Upper lobe of left lung (tissue), 6 donors: ENCODE results near the gene LYSET. TPM values are rescaled to one million over a fixed set of nuclear protein-coding genes. Genes with fewer than 3 reads are reported as not detected.
A peak's percentile ranks its signal among the peaks of the same experiment; 100 is the strongest.
"Not testable (repeated sequence)": the region's sequence is repeated elsewhere in the genome, so short reads cannot be mapped to it uniquely, and the experiment has no call there.

Source experiments
- ATAC-seq, 2 donors: fragments of 200-7000 bp; cut with Tn5 transposase; one replicate each; pipeline ENCODE4 v1.9.1; 2022; ENCODE audit warnings: mild to moderate bottlenecking in 2 of 2, moderate library complexity in 2 of 2; ENCODE audit not compliant: low FRiP score in 2 of 2
- DNase-seq, 2 donors: peaks; one replicate each; pipeline ENCODE4 v3.0.0-alpha.2; 2019 to 2020
- H3K27ac ChIP-seq, 4 donors: fragments of 200-600 bp; sonication (generic); one replicate each; pipeline ENCODE4 v1.5.1; 2016 to 2019
- H3K27me3 ChIP-seq, 4 donors: fragments of 200-600 bp; sonication (generic); one replicate each; pipeline ENCODE4 v1.5.1; 2017 to 2019
- H3K36me3 ChIP-seq, 4 donors: fragments of 200-600 bp; sonication (generic); one replicate each; pipeline ENCODE4 v1.5.1; 2016 to 2019
- H3K4me1 ChIP-seq, 4 donors: fragments of 200-600 bp; sonication (generic); one replicate each; pipeline ENCODE4 v1.5.1; 2018 to 2019
- H3K4me3 ChIP-seq, 4 donors: fragments of 200-600 bp; sonication (generic); one replicate each; pipeline ENCODE4 v1.5.1; 2017 to 2019; ENCODE audit warnings: mild to moderate bottlenecking in 2 of 4, moderate library complexity in 1 of 4
- H3K9me3 ChIP-seq, 4 donors: fragments of 200-600 bp; sonication (generic); one replicate each; pipeline ENCODE4 v1.5.1; 2018 to 2019
- CTCF ChIP-seq, 6 experiments: fragments of 450-650 bp in 4 of 6; fragments of 200-600 bp in 2 of 6; sonication (generic) in 2 of 6; IDR thresholded peaks; one replicate each; pipeline ENCODE4 v1.5.1; 2016 to 2019; ENCODE audit warnings: antibody characterized with exemption in 6 of 6
- EP300 ChIP-seq, 4 donors: sonication (generic); formaldehyde crosslinking; IDR thresholded peaks; one replicate each; pipeline ENCODE4 v1.5.1; 2017; ENCODE audit warnings: antibody characterized with exemption in 4 of 4, control low read depth in 2 of 4
- POLR2A ChIP-seq, 4 donors: fragments of 450-650 bp; IDR thresholded peaks; one replicate each; pipeline ENCODE4 v1.5.1; 2016 to 2017; ENCODE audit warnings: antibody characterized with exemption in 4 of 4, mild to moderate bottlenecking in 2 of 4
- POLR2AphosphoS5 ChIP-seq, 2 donors: sonication (generic); formaldehyde crosslinking; IDR thresholded peaks; one replicate each; pipeline ENCODE4 v1.5.1; 2017; ENCODE audit warnings: antibody characterized with exemption in 2 of 2
- WGBS, 2 donors: methylation state at CpG; one replicate each; pipeline ENCODE4 v1.1.5; 2017 to 2018; 5-methylcytosine and 5-hydroxymethylcytosine counted together
- total RNA-seq, 6 donors: library from RNA; depleted of rRNA in 4 of 6; stranded (reverse); fragments of >200 nt in 4 of 6; gene quantifications; one replicate each; pipeline versions ENCODE4 v1.1.0 to v1.2.1, GENCODE V29; 2016 to 2021
- donor health status: DM: no; HTN: no; CAD: no; lungs with moderate emphysema.
- donor health status: DM: no; HTN: yes; CAD: no; lungs with severe emphysema.

LYSET gene
- total RNA-seq, 6 donors from 2014 or later: 2.6 to 32.1 (median 18.0) TPM

- Histone ChIP-seq H3K36me3 (no peaks in the 10 kb centered on the region), H3K27ac (no peak overlapping the region), H3K27me3 (no peaks in the 10 kb centered on the region), H3K4me1 (peaks cover 0 to 6% (median 4%) of the 10 kb centered on the region in 4 donors), H3K4me3 (no peak overlapping the region), H3K9me3 (no peaks in the 10 kb centered on the region)
- 59 to 78% methylated on average over 2 of the region's 2 CpGs for WGBS, 2 donors
- ATAC-seq: no peak
- no peak for DNase-seq
- TF ChIP-seq POLR2A (IDR thresholded peaks at IDR 0.05) (no peak), POLR2AphosphoS5 (IDR thresholded peaks at IDR 0.05) (no peak), EP300 (IDR thresholded peaks at IDR 0.05) (no peak), CTCF (IDR thresholded peaks at IDR 0.05) (no peak)
Observed at GRCh38 chr14:93155667-93156066, 29.4 kb upstream of the LYSET start.

GRCh38 chr14:93156693-93157369 lies 28.3 kb upstream of the LYSET start:
- H3K27me3 ChIP-seq: no peaks in the 10 kb centered on the region
- TF ChIP-seq POLR2AphosphoS5 (IDR thresholded peaks at IDR 0.05): no peak
- TF ChIP-seq CTCF (IDR thresholded peaks at IDR 0.05): no peak
- no peak for TF ChIP-seq POLR2A (IDR thresholded peaks at IDR 0.05)
- no peak for TF ChIP-seq EP300 (IDR thresholded peaks at IDR 0.05)
- no peak overlapping the region for H3K27ac ChIP-seq
- no peak for DNase-seq
- peak; percentile 19 to 37 for ATAC-seq
- no peaks in the 10 kb centered on the region for H3K36me3 ChIP-seq
- H3K4me1 ChIP-seq: no peaks in the 10 kb centered on the region
- WGBS, 2 donors: 77 to 88% methylated on average over 8 of the region's 8 CpGs
- no peaks in the 10 kb centered on the region for H3K9me3 ChIP-seq
- no peak overlapping the region for H3K4me3 ChIP-seq

- H3K9me3 ChIP-seq, H3K27ac ChIP-seq, DNase-seq, H3K4me3 ChIP-seq, H3K27me3 ChIP-seq, ATAC-seq, H3K4me1 ChIP-seq, H3K36me3 ChIP-seq: not testable (repeated sequence)
- 89 to 94% methylated on average over 7 of the region's 7 CpGs for WGBS, 2 donors
Observed at GRCh38 chr14:93158349-93158748, 26.8 kb upstream of the LYSET start.

- H3K4me1 ChIP-seq, H3K27ac ChIP-seq, H3K4me3 ChIP-seq, H3K27me3 ChIP-seq, H3K36me3 ChIP-seq, DNase-seq, ATAC-seq, H3K9me3 ChIP-seq: not testable (repeated sequence)
- 68 to 70% methylated on average over 5 of the region's 5 CpGs for WGBS, 2 donors
Observed at GRCh38 chr14:93159625-93160352, 25.3 kb upstream of the LYSET start.

GRCh38 chr14:93160353-93160801 lies 24.7 kb upstream of the LYSET start:
- WGBS, 2 donors: 13 to 29% methylated on average over 2 to 4 of the region's 4 CpGs
- Histone ChIP-seq H3K9me3 (no peaks in the 10 kb centered on the region), H3K4me1 (no peaks in the 10 kb centered on the region), H3K27me3 (no peaks in the 10 kb centered on the region), H3K4me3 (no peak overlapping the region), H3K27ac (no peak overlapping the region), H3K36me3 (no peaks in the 10 kb centered on the region)
- no peak for TF ChIP-seq POLR2AphosphoS5 (IDR thresholded peaks at IDR 0.05)
- no peak for DNase-seq
- ATAC-seq: no peak

- Histone ChIP-seq H3K36me3 (no peaks in the 10 kb centered on the region), H3K4me3 (no peak overlapping the region), H3K4me1 (no peaks in the 10 kb centered on the region), H3K9me3 (no peaks in the 10 kb centered on the region), H3K27me3 (no peaks in the 10 kb centered on the region), H3K27ac (no peak overlapping the region)
- ATAC-seq: no peak
- TF ChIP-seq EP300 (IDR thresholded peaks at IDR 0.05) (no peak), POLR2A (IDR thresholded peaks at IDR 0.05) (no peak), CTCF (IDR thresholded peaks at IDR 0.05) (no peak), POLR2AphosphoS5 (IDR thresholded peaks at IDR 0.05) (no peak)
- no peak for DNase-seq
- 75 to 91% methylated on average over 4 of the region's 4 CpGs for WGBS, 2 donors
Observed at GRCh38 chr14:93161411-93161940, 23.6 kb upstream of the LYSET start.
